HG02678 (cell line): ENCODE measurements around the gene ANKS1A.
"Not testable (repeated sequence)": the region's sequence is repeated elsewhere in the genome, so short reads cannot be mapped to it uniquely, and the experiment has no call there.

ENCODE experiments used
- ATAC-seq: cut with Tn5 transposase; IDR thresholded peaks from one replicate; pipeline ENCODE4 v1.9.1; 2021; ENCODE audit warnings: mild to moderate bottlenecking, moderate library complexity; ENCODE audit not compliant: unreplicated experiment

The ANKS1A gene

DNA sequence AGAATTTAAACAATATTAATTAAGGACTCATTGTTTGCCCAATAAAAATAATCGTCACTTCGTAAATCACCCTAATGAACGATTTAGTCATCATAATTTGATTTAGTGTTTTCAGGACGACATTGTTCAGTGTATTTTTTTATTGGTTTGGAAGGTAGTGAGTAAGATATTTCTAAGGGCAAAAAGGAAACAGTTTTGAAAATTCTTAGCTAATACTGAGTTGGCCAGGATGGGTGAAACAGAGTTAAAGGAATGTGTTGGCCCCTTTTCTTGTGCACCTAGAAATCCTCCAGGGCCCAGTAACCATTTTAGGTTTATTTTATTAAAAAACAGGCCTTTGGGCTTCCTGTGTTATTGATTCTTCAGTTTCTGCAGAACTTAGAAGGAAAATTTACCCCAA lies 25.3 kb downstream of the ANKS1A start:
- ATAC-seq = no peak

DNA sequence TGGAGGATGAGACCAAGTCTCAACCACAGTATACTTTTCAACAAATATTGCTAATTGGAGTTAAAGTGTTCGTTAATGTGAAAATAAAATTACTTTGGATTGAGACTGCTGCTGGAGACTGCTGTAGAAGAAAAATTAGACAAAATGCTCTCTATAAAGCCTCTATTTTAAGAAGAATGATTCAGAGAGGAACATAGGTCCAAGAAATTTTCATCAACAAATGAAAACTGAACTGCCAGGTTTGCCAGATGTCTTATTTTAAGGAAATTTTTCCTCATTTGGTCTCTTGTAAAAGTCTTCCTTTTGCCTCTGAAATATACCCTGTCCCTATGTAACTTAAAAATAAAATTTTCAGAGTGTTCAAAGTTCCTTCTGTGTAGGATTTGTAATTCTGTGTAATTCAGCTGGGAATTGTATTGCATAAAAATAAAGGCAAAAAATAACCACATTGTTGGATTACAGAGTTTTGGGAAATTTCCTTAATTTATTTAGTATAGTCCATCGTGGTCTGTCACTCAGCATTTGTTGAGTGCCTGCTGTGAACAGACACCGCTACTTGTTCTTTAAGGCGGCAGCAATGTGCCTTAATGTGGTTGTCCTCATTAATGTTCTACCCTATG lies 27.4 kb downstream of the ANKS1A start:
- ATAC-seq = no peak

DNA sequence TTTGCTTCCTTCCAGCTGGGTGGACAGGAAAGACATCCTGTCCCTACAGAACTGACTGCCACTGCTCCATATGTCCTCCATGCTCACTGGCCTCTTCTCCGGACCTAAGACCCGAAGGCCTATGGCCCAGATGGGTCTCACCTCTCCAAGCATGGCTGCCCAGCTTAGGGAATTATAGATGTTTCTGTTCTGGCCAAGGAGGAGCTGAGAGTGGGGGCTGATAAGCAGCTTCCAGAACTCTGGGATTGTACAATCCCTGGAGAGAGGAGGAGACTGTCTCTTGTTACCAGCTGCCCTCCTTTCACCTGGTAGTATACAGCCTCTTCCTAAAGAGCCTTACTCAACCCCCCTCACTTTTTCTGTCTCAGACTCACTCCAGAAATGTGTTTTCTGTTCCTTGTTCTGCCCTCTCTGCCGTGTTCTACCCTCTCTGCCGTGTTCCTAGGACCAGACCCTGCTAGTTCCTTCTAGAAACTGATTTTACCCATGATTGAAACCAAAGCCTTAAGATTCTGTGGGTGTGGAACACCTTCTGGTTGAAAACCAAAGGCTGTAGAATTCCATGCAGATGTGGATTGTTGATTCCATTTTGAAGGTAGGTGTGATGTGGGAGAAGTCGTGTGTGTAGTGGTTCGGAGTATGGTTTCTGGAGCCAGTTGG lies 28.7 kb downstream of the ANKS1A start:
- ATAC-seq = no peak

DNA sequence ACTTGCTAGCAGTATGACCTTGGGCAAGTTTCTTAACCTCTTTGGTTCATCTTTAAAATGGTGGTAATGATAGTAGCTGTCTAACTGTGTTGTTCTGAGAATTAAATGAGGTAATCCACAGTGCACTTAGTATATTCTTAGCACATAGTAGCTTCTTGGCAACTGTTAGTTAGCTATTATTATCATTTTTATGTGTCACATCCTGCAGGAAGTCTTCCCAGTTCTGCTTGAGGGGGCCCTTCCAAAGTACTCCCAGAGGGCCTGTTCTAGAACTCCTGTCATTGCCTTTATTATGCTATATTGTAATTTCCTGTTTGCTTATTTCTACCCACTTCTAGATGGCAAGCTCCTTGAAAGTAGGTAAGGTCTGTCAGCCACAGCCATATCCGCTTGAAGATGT lies 30.6 kb downstream of the ANKS1A start:
- no peak for ATAC-seq

DNA sequence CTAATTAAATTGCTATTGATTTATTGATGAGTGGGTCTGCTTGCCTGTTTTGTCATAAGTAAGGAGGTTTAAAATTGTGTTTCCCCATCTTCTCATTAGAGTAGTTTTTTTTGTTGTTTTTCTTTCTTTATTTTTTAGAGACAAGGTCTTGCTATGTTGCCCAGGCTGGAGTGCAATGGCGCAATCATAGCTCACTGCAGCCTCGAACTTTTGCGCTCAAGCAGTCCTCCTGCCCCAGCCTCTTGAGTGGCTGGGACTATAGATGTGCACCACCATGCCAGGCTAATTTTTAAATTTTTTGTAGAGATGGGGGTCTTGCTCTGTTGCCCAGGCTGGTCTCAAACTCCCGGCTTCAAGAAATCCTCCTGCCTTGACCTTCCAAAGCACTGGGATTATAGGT lies 31.0 kb downstream of the ANKS1A start:
- no peak for ATAC-seq

DNA sequence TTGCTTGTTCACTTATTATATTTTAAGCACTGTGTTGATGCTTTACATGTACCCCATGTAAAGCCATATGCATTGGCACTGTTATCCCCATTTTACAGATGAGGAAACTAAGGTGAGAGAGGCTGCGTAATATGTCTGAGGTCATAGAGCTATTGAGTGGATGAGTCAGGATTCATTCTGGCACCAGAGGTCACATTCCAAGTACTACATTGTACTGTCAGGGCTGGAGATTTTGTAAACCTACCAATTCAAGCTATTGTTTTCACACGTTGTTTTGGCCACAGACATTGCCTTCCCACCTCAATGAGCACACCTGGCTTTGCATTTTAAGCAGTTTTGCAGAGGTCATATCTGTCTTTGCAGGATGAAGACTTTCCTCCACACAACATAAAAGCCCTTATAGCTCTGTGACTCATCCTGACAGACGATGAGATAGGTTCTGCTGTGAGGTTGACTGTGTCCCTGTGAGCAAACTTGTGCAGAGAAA lies 33.2 kb downstream of the ANKS1A start:
- no peak for ATAC-seq

DNA sequence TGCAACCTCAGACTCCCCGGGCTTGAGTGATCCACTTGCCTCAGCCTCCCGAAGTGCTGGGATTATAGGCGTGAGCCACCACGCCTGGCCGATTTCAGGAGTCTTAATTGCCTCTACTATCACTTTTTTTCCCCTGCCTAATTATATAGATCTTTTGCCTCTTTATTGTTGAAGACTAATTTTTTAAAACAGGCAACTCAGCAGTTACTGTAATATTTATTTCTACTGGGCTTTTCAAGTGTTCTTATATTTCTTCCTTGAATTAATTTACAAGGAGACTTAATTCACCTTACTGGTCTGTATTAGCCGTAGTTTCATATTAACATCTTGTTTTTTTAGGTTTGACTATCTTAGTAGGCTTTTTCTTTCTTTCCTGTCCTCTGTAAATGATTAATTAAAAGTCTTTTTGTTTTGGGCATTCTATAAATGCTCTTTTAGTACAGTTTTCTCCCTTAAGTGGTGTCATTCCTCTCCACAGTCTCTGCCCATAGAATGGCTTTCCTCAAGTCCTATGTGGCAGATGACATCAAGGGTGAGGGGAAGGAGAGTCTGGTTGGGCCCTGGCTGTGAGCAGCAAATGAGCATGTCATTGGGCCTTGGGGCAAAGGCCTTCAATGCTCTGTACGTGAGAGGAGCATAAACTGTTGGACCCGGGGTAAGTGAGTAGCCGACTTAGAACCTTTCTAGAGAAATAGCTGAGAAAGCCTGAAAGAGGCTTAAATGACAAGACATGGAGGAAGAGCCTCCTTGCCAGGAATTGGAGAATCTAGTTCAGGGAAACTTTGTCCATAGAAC lies 36.0 kb downstream of the ANKS1A start:
- ATAC-seq = no peak

DNA sequence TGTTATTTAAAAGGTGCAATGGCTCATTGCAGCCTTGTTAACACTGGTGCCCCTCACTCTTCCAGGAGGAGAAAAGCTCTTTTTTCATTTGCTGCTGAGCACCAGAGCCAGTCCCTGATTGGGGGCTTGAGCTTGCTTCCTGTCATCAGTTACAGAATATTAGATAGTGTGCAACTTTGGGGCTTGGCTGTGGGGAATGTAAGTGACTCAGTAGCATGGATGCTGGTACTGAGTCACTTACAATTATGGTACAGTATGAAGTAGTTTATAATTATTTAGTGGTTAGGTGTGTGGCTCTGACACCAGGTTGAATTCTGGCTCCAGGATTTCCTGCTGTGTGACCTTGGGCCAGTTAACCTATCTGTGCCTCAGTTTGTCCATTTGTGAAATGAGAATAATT lies 37.6 kb downstream of the ANKS1A start:
- no peak for ATAC-seq

DNA sequence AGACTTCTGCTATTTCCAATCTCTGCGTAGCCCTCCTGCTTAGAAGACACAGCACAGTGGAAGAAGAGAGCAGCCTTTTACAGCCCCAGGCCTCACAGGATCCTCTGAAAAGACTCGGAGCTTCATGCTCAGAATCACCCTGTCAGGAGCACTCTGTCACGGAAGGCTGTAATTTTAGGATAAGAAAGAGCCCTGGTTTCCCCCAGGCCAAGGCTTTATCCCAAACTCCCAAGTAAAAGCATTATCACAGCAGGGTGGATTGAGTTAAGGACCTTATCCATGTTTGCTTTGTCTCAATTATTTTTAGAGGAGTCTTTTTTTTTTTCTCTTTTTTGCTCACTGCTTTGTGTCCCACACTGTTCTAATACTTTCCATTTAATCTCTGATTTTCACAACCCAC lies 39.2 kb downstream of the ANKS1A start:
- ATAC-seq = no peak

DNA sequence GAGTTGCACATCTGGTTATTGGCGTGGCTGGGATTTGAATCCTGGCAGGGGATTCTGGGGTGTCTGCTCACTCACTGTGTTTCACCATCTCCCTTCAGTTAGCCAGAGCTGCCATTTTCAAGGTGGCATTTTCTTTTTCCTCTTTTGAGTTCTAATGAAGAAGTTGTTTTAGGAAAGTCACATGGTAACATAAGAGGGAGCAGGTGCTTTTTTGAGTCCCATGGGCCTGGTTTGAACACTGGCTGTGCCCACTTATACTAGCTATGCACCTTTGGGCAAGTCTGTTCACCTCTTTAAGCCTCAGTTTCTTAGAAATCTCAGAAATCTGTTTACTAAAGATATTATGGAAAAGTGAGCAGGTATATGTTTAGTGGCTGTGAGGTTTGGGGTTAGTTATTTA lies 39.6 kb downstream of the ANKS1A start:
- ATAC-seq = no peak

DNA sequence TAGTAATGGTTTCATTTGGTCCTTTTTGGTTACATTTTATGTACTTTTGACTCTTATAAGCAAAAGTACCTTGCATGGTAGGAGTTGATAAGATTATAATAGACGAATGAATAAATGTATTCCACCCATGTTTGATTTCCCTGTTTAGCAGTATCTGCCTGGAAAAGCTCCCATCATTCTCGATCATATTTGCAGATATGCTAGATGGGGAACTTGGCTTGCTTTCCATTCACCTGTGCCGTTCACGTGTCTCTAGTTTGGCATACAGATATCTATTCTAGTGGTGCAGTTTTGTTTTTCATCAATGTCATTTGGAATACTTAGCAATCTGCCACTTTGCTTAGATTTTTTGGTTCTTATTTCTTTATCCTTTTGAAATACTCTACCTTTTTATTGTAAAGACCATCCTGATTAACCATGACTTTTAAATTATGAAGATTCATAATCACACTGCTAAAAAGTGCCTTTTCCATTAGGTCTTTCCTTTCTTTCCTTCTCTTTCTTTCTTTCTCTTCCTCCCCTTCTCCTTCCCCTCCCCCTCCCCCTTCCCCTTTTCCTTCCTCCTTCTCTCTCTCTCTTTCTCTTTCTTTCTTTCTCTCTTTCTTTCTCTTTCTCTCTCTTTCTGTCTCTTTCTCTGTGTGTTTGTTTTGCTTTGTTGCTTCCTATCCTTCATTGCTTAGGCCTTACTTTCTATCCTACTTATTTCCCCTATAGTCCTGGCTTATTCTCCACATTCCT lies 40.4 kb downstream of the ANKS1A start:
- ATAC-seq = no peak

DNA sequence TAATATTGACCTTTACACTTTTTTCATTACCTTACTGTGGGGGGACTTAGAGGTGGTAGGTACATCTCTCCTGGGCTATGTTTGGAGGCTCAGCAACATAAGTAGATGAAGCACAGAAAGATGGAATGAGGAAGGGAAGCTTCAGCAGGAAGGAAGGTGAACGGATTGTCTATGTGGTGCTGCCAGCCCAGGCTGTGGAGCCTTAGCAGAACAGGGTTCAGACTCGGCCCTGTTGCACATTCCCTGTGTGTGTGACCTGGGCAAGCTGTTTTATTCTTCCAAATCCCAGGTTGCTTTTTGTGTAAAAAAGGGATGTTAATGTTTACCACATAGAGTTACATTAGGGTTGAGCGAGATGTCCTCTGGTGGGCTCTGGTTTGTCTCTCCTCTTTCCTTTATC lies 41.2 kb downstream of the ANKS1A start:
- no peak for ATAC-seq

DNA sequence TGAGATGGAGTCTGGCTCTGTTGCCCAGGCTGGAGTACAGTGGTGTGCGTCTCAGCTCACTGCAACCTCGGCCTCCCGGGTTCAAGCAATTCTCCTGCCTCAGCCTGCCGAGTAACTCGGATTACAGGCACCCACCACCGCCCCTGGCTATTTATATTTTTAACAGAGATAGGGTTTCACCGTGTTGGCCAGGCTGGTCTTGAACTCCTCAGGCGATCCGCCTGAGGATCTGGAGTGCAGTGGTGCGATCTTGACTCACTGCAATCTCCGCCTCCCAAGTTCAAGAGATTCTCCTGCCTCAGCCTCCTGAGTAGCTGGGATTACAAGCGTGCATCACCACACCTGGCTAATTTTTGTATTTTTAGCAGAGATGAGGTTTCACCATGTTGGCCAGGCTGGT lies 43.1 kb downstream of the ANKS1A start:
- not testable (repeated sequence) for ATAC-seq

DNA sequence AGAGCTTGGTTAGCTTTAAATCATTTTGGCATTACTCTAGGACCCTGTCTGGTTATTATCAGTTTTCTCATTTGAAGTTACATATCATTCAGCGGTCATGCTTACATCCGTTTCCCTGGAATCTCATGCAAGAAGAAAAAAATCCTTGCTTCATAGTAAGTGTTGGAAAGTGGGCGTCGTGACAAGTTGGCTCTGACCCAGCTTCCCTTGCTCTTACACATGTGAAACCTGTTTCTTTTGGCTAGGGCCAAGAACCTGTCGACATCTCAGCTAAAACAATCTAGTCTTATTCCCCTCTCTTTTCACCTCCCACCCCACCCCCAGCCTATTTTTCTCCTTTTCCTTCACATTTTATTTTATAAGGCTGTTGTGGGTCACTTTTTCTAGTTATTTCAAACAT lies 45.5 kb downstream of the ANKS1A start:
- no peak for ATAC-seq

DNA sequence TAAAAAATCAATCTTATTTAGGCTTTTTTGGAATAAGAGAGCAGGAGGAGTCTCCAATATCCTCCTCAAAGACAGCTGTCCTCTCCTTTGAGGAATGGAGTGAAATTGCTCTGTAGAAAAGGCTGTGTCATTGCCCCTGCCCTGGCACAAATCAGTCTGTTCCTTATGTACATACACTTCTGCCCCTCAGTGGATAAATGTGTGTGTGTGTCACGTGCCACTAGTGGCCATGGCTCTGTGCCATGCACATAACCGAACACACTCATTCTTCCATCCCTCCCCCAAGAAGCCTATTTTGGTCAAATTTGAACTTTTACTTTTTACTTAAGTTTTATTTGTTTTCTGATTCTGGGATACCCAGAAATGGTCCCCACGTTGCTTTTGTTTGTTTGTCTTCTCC lies 49.2 kb downstream of the ANKS1A start:
- no peak for ATAC-seq

DNA sequence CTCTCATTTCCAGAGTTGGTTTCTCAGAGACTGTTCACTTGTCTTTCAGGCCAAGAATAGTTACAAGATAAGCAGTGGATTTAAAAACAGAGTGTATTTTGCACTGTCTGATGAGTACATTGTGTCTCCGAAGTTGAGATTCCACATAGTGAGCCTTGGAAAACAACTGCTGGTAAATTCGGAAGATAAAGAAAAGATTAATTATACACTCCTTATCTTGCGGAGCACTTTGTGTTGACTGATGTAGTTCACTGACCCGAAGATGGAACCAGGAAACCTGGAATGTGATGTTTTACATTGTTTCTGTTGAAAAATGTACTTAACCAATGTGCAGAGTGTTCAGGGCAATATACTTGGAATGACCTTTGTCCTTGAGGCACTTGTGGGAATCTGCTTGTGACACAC lies 51.0 kb downstream of the ANKS1A start:
- ATAC-seq = no peak

DNA sequence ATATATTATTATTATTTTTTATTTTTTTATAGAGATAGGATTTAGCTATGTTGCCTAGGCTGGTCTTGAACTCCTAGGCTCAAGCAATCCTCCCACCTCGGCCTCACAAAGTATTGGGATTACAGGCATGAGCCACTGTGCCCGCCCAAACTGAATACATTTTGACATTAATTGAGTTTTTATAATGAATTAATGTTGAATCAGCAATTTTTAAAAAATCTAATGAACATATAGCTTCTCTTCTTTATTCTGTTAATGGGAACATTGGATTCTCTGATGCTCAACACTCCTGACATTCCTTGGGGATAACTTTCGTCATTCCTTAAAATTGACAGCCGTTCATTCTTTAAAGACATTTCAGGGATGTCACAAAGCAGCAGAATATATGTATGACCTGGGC lies 52.4 kb downstream of the ANKS1A start:
- ATAC-seq = no peak

DNA sequence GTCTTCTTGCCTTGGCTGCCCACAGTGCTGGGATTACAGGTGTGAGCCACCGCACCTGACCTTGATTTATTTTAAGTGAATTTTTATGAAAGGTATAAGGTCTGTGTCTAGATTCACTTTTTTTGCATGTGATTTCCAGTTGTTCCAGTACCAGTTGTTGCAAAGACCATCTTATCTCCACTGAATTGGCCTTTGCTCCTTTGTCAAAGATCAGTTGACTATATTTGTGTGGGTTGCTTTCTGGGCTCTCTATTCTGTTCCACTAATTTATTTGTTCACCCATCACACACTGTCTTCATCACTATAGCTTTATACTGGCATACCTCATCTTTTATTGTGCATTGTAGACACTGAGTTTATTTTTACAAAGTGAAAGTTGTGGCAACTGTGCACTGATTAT lies 56.3 kb downstream of the ANKS1A start:
- ATAC-seq = no peak

DNA sequence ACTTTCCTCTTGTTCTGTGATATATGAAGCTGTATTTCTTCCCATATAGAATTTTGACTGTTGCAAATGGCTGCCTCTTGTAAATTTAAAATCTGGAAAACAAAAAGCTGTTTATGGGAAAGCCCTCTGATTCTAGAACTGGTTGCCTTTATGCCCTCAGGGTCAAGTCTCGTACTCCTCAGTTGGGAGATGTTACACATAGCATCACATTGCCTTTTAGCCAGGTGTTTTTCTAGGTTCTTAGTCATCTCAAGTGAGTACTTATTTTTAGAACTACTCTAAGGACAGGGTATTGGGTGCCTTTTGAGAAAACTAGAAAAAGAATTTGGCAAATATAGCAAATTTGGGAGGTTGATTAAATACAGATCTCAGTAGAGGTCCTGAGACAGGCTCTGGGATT lies 58.5 kb downstream of the ANKS1A start:
- no peak for ATAC-seq

DNA sequence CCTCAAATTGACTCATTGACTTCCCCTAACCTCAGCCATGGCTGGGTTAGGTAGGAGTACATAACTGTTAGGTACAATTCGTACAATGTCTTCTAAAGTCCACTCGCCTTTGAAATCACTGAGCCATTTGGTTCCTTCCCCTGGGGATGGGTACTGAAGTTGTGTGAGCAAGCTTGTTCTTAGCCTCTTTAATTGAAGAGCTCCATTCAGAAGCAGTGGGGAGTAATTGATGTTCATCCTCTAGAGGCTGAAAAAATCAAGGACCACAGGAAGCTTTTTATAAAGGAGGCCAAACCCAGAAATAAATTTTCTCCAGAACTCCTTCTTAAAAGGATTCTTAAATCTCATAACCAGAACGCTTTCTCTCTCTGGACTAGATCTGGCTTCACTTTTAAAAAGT lies 60.6 kb downstream of the ANKS1A start:
- ATAC-seq = no peak

DNA sequence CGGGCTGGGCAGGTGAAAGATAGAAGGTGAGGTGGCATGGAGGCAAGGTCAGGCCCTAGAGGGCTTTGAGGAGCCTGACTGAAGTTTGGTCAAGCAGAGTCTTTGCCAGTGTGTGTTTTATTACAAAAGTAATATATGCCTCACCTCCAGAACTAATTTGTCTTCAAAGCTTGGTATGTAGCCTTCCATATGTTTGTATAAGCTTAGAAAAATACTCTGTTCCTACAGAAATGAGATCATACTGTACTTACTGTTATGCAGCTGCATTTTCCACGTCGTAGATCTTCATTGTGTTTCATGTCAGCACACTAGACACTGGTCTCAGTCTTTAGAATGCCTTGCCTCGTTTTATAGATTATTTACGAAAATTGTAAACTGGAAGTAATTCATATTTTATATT lies 61.8 kb downstream of the ANKS1A start:
- ATAC-seq = no peak
